ENCODE data around the gene TBC1D2.

GRCh38 chr9:98251551-98251950 is 3.9 kb downstream of the TBC1D2 start:
- TF ChIP-seq CTCF (IDR thresholded peaks at IDR 0.05) (no peak), POLR2A (IDR thresholded peaks at IDR 0.05) (no peak)

Data from uterus (tissue), 2 donors.